Central memory CD8-positive, alpha-beta T cell (primary cell): Measurements from ENCODE around the gene GABBR2.
"Not testable (repeated sequence)": the region's sequence is repeated elsewhere in the genome, so short reads cannot be mapped to it uniquely, and the experiment has no call there.

Experiments used
- ATAC-seq: fragments of 150-1000 bp; cut with Tn5 transposase; replicated peaks from 2 replicates; pipeline ENCODE4 v1.10.0; 2022; ENCODE audit warnings: mild to moderate bottlenecking, moderate FRiP score, moderate number of reproducible peaks; ENCODE audit not compliant: poor library complexity, severe bottlenecking; ENCODE audit errors: extremely low read depth
- DNase-seq, 2 donors: peaks; one replicate each; pipeline ENCODE4 v3.0.0; 2021; ENCODE audit warnings: low spot score in 2 of 2
- H3K27ac Mint-ChIP-seq: one replicate; pipeline ENCODE4 v1.8.0; 2022; ENCODE audit warnings: low read depth, mild to moderate bottlenecking, moderate library complexity, mixed read lengths
- H3K27me3 Mint-ChIP-seq: one replicate; pipeline ENCODE4 v1.8.0; 2022; ENCODE audit warnings: mixed read lengths
- H3K36me3 Mint-ChIP-seq: one replicate; pipeline ENCODE4 v1.8.0; 2022; ENCODE audit warnings: mild to moderate bottlenecking, moderate library complexity, mixed read lengths; ENCODE audit not compliant: insufficient read depth
- H3K4me1 Mint-ChIP-seq: one replicate; pipeline ENCODE4 v1.8.0; 2022; ENCODE audit warnings: mixed read lengths
- H3K4me3 Mint-ChIP-seq: one replicate; pipeline ENCODE4 v1.8.0; 2022; ENCODE audit warnings: mild to moderate bottlenecking, moderate library complexity, mixed read lengths
- H3K9me3 Mint-ChIP-seq: one replicate; pipeline ENCODE4 v1.8.0; 2022; ENCODE audit warnings: mixed read lengths

Gene GABBR2

DNA sequence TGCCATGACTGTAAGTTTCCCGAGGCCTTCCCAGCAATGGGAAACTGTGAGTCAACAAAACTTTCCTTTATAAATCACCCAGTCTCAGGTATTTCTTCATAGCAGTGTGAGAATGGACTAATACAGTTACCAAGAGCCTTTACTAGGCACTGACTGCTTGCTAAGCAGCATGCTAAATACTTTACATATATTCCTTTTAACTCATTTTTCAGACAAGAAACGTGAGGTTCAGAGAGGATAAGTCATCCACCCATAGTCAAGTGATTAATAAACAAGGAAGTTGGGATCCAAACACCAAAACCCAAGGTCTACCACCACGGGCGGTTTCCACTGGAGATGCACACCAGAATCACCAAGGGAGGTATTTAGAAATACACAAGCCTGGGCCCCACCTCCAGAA is 50.8 kb downstream of the GABBR2 start:
- Mint-ChIP-seq H3K4me1 (no peaks in the 10 kb centered on the region), H3K27ac (no peak overlapping the region), H3K9me3 (peaks cover 5% of the 10 kb centered on the region), H3K27me3 (peaks cover 34% of the 10 kb centered on the region), H3K4me3 (no peak overlapping the region), H3K36me3 (peaks cover 2% of the 10 kb centered on the region)
- ATAC-seq (no peak), DNase-seq (no peak)

- Mint-ChIP-seq H3K27me3 (peaks cover 34% of the 10 kb centered on the region), H3K4me1 (no peaks in the 10 kb centered on the region), H3K27ac (no peak overlapping the region), H3K4me3 (no peak overlapping the region), H3K36me3 (peaks cover 2% of the 10 kb centered on the region), H3K9me3 (peaks cover 5% of the 10 kb centered on the region)
- DNase-seq: no peak
- ATAC-seq: no peak
Measured at GRCh38 chr9:98656511-98656910, 52.2 kb downstream of the GABBR2 start.

DNA sequence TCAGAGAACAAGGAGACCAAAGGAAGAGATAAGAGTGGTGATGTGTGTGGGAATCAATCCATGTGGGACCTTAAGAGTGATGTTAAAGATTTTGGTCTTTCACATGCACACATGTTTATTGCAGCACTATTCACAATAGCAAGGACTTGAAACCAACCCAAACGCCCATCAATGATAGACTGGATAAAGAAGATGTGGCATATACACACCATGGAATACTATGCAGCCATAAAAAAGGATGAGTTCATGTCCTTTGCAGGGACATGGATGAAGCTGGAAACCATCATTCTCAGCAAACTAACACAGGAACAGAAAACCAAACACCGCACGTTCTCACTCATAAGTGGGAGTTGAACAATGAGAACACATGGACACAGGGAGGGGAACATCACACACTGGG is 53.3 kb downstream of the GABBR2 start:
- not testable (repeated sequence) for H3K9me3 Mint-ChIP-seq, ATAC-seq, H3K36me3 Mint-ChIP-seq, H3K27ac Mint-ChIP-seq, DNase-seq, H3K4me3 Mint-ChIP-seq, H3K4me1 Mint-ChIP-seq
- H3K27me3 Mint-ChIP-seq: peaks cover 30% of the 10 kb centered on the region

DNA sequence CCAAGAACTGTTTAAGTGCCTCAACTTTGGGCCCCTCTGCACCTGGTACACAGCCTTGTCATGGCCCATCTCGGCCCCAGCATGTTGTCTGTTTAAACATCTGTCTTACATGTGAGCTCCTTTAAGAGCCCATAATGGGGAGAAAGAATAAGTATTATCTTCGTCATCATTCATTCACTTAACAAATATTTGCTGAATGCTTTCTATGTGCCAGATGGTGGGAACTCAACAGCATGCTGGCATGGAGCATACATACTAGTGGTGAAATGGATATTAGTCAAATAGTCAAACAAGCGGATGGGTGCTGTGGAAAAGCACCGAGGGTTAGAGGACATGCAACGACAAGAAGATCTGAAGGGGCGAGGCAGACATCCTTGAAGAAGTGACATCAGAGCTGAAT is 54.5 kb downstream of the GABBR2 start:
- peaks cover 5% of the 10 kb centered on the region for H3K9me3 Mint-ChIP-seq
- no peak overlapping the region for H3K4me3 Mint-ChIP-seq
- no peak for ATAC-seq
- peaks cover 38% of the 10 kb centered on the region for H3K27me3 Mint-ChIP-seq
- peaks cover 2% of the 10 kb centered on the region for H3K36me3 Mint-ChIP-seq
- DNase-seq: no peak
- H3K27ac Mint-ChIP-seq: no peak overlapping the region
- H3K4me1 Mint-ChIP-seq: no peaks in the 10 kb centered on the region

DNA sequence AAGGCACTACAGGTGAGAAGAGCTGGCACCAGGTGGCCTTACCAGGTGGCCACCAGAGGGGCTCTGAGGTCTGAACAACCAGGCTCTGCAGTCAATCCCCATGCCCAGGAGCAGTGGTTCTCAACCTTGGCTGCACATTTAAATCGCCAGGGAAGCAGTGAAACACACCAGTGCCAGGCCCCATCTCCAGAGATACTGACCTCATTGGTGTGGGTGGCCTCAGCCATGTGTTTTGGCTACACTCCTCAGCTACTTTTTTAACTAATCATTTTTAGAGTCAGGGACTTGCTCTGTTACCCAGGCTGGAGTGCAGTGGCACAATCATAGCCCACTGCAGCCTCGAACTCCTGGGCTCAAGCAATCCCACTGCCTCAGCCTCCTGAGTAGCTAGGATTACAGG is 56.0 kb downstream of the GABBR2 start:
- DNase-seq (no peak), ATAC-seq (no peak)
- peaks cover 5% of the 10 kb centered on the region for H3K9me3 Mint-ChIP-seq
- no peaks in the 10 kb centered on the region for H3K4me1 Mint-ChIP-seq
- H3K27me3 Mint-ChIP-seq: peaks cover 52% of the 10 kb centered on the region
- no peak overlapping the region for H3K4me3 Mint-ChIP-seq
- H3K27ac Mint-ChIP-seq: no peak overlapping the region
- no peaks in the 10 kb centered on the region for H3K36me3 Mint-ChIP-seq

DNA sequence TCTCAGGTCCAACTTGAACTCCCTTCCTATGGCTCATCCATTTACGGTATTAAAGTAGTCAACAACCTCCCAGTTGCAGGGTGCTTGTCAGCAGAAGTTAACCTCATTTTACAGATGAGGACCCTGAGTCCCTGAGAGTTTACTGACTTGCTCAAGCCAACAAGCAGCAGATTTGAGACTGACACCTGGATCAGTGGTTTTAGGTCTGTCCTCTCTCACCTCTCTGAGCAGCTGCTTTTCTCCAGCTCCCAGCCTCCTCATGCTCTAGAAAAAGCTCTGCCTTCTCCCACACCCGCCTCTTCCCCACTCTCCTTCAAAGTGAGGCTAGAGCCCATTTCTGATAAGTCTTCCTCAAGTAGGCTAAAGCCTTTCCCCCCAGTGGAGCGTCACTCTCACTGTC is 56.4 kb downstream of the GABBR2 start:
- ATAC-seq: no peak
- Mint-ChIP-seq H3K4me1 (no peaks in the 10 kb centered on the region), H3K36me3 (no peaks in the 10 kb centered on the region), H3K4me3 (no peak overlapping the region), H3K27ac (no peak overlapping the region), H3K27me3 (peaks cover 52% of the 10 kb centered on the region), H3K9me3 (peaks cover 5% of the 10 kb centered on the region)
- no peak for DNase-seq

- no peaks in the 10 kb centered on the region for H3K36me3 Mint-ChIP-seq
- no peak for ATAC-seq
- H3K27me3 Mint-ChIP-seq: peaks cover 56% of the 10 kb centered on the region
- no peaks in the 10 kb centered on the region for H3K4me1 Mint-ChIP-seq
- H3K27ac Mint-ChIP-seq: no peak overlapping the region
- H3K4me3 Mint-ChIP-seq: no peak overlapping the region
- DNase-seq: no peak
- no peaks in the 10 kb centered on the region for H3K9me3 Mint-ChIP-seq
Measured at GRCh38 chr9:98647236-98647635, 61.5 kb downstream of the GABBR2 start.

DNA sequence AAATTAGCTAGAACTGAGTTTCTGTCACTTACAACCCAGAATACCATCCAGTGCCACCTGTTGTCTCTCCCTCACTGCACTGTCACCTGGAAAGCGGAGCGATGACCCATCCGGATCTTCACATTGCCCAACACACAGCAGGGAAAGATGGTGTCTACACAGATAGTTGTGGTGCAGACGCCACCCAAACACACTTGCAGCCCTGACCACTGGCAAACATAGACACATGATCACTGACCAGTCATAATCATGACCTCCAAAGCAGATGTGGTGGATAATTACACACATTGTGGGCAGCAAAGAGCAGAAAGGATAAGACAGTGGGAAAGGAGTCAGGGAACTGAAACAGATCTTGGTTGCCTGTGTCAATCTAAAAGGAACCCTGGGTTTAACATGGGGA is 64.7 kb downstream of the GABBR2 start:
- no peak overlapping the region for H3K4me3 Mint-ChIP-seq
- H3K27me3 Mint-ChIP-seq: peaks cover 45% of the 10 kb centered on the region
- ATAC-seq: no peak
- no peak overlapping the region for H3K27ac Mint-ChIP-seq
- H3K4me1 Mint-ChIP-seq: no peaks in the 10 kb centered on the region
- H3K9me3 Mint-ChIP-seq: no peaks in the 10 kb centered on the region
- DNase-seq: no peak
- no peaks in the 10 kb centered on the region for H3K36me3 Mint-ChIP-seq

DNA sequence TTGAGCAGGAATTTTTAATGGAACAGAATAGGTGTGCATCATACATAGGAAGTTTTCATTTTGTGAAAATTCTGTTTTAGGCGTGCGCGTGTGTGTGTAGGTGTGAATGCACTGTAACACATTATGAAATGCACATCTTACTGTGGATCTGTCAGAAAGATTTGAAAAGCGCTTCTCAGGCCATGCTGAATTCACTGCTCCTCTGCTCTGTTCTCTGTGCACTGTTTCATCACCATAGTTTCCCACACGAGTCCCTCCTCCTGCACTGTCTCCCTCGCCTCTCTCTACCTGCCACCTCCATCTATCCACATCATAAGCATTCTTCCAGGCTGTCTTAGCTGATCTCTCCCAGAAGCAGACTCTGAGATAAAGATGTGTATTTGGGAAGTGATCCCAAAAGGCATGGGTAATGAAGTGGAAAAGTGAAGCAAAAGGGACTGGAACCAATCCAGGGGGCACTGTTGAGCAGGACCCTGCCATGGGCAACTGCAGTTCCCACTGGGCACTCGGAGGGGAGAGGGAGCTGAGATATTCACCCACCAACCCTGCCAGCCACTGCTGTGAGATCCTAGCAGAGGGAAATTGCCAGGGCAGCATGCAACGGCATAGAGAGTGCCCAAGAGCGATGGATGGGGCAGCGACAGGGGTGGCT is 65.9 kb downstream of the GABBR2 start:
- H3K27ac Mint-ChIP-seq: no peak overlapping the region
- no peak for ATAC-seq
- H3K4me1 Mint-ChIP-seq: no peaks in the 10 kb centered on the region
- peaks cover 34% of the 10 kb centered on the region for H3K27me3 Mint-ChIP-seq
- no peaks in the 10 kb centered on the region for H3K36me3 Mint-ChIP-seq
- DNase-seq: no peak
- H3K9me3 Mint-ChIP-seq: no peaks in the 10 kb centered on the region
- no peak overlapping the region for H3K4me3 Mint-ChIP-seq

GRCh38 chr9:98641695-98642094 is 67.0 kb downstream of the GABBR2 start:
- Mint-ChIP-seq H3K4me3 (no peak overlapping the region), H3K4me1 (no peaks in the 10 kb centered on the region), H3K27ac (no peak overlapping the region), H3K27me3 (peaks cover 34% of the 10 kb centered on the region), H3K36me3 (no peaks in the 10 kb centered on the region), H3K9me3 (no peaks in the 10 kb centered on the region)
- no peak for ATAC-seq
- DNase-seq: no peak

GRCh38 chr9:98640394-98640793 is 68.3 kb downstream of the GABBR2 start:
- no peak for ATAC-seq
- no peaks in the 10 kb centered on the region for H3K4me1 Mint-ChIP-seq
- no peak for DNase-seq
- peaks cover 34% of the 10 kb centered on the region for H3K27me3 Mint-ChIP-seq
- no peak overlapping the region for H3K4me3 Mint-ChIP-seq
- no peaks in the 10 kb centered on the region for H3K36me3 Mint-ChIP-seq
- H3K27ac Mint-ChIP-seq: no peak overlapping the region
- H3K9me3 Mint-ChIP-seq: no peaks in the 10 kb centered on the region

DNA sequence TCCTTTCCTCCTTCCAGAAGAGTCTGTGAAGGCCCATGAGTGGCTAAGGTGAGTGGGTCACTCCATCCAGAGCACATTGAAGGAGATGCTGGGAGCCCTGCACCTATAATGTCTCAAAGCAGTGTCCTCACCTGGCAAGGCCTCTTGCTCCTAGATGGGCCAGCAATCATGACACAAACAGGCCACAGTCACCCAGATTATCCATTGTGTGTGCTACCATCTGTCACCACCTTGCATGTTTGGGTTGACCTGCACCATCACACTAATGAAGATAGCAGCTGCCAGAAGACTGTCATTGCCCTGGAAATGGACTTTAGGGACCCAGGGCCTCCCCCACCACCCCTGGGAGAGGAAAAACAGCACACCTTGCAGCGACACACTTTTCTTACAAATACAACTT is 69.6 kb downstream of the GABBR2 start:
- no peak overlapping the region for H3K4me3 Mint-ChIP-seq
- no peaks in the 10 kb centered on the region for H3K9me3 Mint-ChIP-seq
- H3K27ac Mint-ChIP-seq: no peak overlapping the region
- H3K4me1 Mint-ChIP-seq: no peaks in the 10 kb centered on the region
- no peak for ATAC-seq
- DNase-seq: no peak
- peaks cover 31% of the 10 kb centered on the region for H3K27me3 Mint-ChIP-seq
- peaks cover 2% of the 10 kb centered on the region for H3K36me3 Mint-ChIP-seq

DNA sequence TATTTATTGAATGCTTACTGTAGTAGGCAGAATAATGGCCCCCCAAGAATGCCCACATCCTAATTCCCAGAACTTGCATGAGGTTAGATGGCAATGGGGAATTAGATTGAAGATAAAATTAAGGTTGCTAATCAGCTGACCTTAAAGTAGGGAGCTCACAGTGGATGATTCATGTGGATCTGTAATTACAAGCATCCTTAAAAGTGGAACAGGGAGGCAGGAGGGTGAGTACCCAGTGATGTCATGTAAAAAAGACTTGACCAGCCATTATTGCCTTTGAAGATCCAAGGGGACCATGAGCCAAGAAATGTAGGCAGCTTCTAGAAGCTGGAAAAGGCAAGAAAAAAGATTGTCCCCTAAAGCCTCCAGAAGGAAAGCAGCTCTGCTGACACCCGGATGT is 71.4 kb downstream of the GABBR2 start:
- no peak for ATAC-seq
- peaks cover 23% of the 10 kb centered on the region for H3K27me3 Mint-ChIP-seq
- no peaks in the 10 kb centered on the region for H3K4me1 Mint-ChIP-seq
- peaks cover 2% of the 10 kb centered on the region for H3K36me3 Mint-ChIP-seq
- H3K27ac Mint-ChIP-seq: no peak overlapping the region
- H3K9me3 Mint-ChIP-seq: no peaks in the 10 kb centered on the region
- DNase-seq: no peak
- no peak overlapping the region for H3K4me3 Mint-ChIP-seq

DNA sequence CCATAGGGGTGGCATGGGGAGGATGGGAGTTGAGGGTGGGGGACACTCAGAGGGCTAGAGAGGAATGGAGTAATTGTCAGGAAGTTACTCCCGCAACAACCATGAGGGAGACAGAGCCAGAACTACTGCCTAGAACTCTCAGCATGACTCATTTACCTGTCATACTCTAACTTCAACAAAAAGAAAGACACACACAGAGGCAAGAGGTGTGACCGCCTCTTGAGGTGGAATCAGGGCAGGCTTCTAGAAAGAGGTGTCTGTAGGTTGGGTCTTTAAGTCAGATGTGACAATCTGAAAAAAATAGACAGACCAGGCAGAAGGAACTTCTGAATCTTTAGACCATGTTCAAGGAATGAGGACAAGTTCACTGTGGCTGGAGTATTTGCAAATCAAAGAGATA is 73.4 kb downstream of the GABBR2 start:
- H3K36me3 Mint-ChIP-seq: peaks cover 2% of the 10 kb centered on the region
- no peak for ATAC-seq
- no peak overlapping the region for H3K27ac Mint-ChIP-seq
- H3K4me1 Mint-ChIP-seq: no peaks in the 10 kb centered on the region
- H3K27me3 Mint-ChIP-seq: peaks cover 14% of the 10 kb centered on the region
- no peak overlapping the region for H3K4me3 Mint-ChIP-seq
- H3K9me3 Mint-ChIP-seq: no peaks in the 10 kb centered on the region
- no peak for DNase-seq
